HFFc6 (cell line): ENCODE measurements around the gene TCEAL8. TPM values are rescaled to one million over a fixed set of nuclear protein-coding genes. Genes with fewer than 3 reads are reported as not detected.
"Not testable (repeated sequence)": the region's sequence is repeated elsewhere in the genome, so short reads cannot be mapped to it uniquely, and the experiment has no call there.

Source experiments
- DNase-seq: peaks from one replicate; pipeline ENCODE4 v3.0.0-alpha.2; 2018
- H3K27ac Mint-ChIP-seq: 2 replicates; pipeline ENCODE4 v1.8.0; 2020; ENCODE audit warnings: mild to moderate bottlenecking, mixed read lengths
- H3K27me3 Mint-ChIP-seq: 2 replicates; pipeline ENCODE4 v1.8.0; 2021; ENCODE audit warnings: mild to moderate bottlenecking, moderate library complexity, mixed read lengths; ENCODE audit not compliant: insufficient read depth
- H3K36me3 Mint-ChIP-seq: 2 replicates; pipeline ENCODE4 v1.8.0; 2021; ENCODE audit warnings: low read depth, mixed read lengths
- H3K4me1 Mint-ChIP-seq: 2 replicates; pipeline ENCODE4 v1.8.0; 2020; ENCODE audit warnings: low read depth, mixed read lengths
- H3K4me3 Mint-ChIP-seq: 2 replicates; pipeline ENCODE4 v1.8.0; 2020; ENCODE audit warnings: mild to moderate bottlenecking, moderate library complexity, mixed read lengths
- H3K9me3 Mint-ChIP-seq: 2 replicates; pipeline ENCODE4 v1.8.0; 2020; ENCODE audit warnings: mild to moderate bottlenecking, mixed read lengths
- CTCF ChIP-seq: fragments of 200-600 bp; sonication (generic); IDR thresholded peaks from 2 replicates; pipeline ENCODE4 v1.5.0; 2021; ENCODE audit warnings: antibody characterized with exemption, mild to moderate bottlenecking
- total RNA-seq, 6 experiments: library from RNA; stranded (reverse); fragmentation: NEBNext Ultra II Directional; extraction: Animal tissue kit (Norgen Biotek cat#: 25700); gene quantifications; 2 replicates in 1 of 6; 3 replicates in 5 of 6; pipeline ENCODE4 v1.2.3, GENCODE V29; 2021

The TCEAL8 gene
- total RNA-seq, 6 experiments from 2014 or later: 65.0 to 81.7 (median 74.0) TPM

GRCh38 chrX:103234869-103235268 is 20.1 kb downstream of the TCEAL8 start:
- Mint-ChIP-seq H3K4me1 (no peaks in the 10 kb centered on the region), H3K4me3 (no peak overlapping the region), H3K27me3 (peaks cover 3% of the 10 kb centered on the region; the same call in 1 of the 2 replicates), H3K27ac (no peak overlapping the region), H3K9me3 (no peaks in the 10 kb centered on the region), H3K36me3 (no peaks in the 10 kb centered on the region)
- no peak for TF ChIP-seq CTCF
- no peak for DNase-seq

GRCh38 chrX:103233263-103233662 is 21.7 kb downstream of the TCEAL8 start:
- H3K4me3 Mint-ChIP-seq: no peak overlapping the region
- no peaks in the 10 kb centered on the region for H3K4me1 Mint-ChIP-seq
- H3K27ac Mint-ChIP-seq: no peak overlapping the region
- H3K36me3 Mint-ChIP-seq: no peaks in the 10 kb centered on the region
- no peaks in the 10 kb centered on the region for H3K9me3 Mint-ChIP-seq
- peaks cover 9% of the 10 kb centered on the region; the same call in 1 of the 2 replicates for H3K27me3 Mint-ChIP-seq
- no peak for TF ChIP-seq CTCF
- DNase-seq: no peak

- H3K27ac Mint-ChIP-seq: not testable (repeated sequence)
These were observed 29.0 kb downstream of the TCEAL8 start for GRCh38 chrX:103225918-103226317.

GRCh38 chrX:103220511-103221323 is 34.2 kb downstream of the TCEAL8 start:
- H3K27ac Mint-ChIP-seq: no peak overlapping the region
- TF ChIP-seq CTCF: no peak
- H3K27me3 Mint-ChIP-seq: peaks cover 7% of the 10 kb centered on the region
- H3K4me1 Mint-ChIP-seq: no peaks in the 10 kb centered on the region
- no peak for DNase-seq
- no peak overlapping the region for H3K4me3 Mint-ChIP-seq
- H3K36me3 Mint-ChIP-seq: no peaks in the 10 kb centered on the region
- peaks cover 9% of the 10 kb centered on the region; the same call in 1 of the 2 replicates for H3K9me3 Mint-ChIP-seq

More at GRCh38 chrX:103225918-103226317, 29.0 kb downstream of the TCEAL8 start:
- not testable (repeated sequence) for DNase-seq, H3K36me3 Mint-ChIP-seq, H3K4me1 Mint-ChIP-seq, H3K4me3 Mint-ChIP-seq, H3K9me3 Mint-ChIP-seq
- H3K27me3 Mint-ChIP-seq: peaks cover 16% of the 10 kb centered on the region

GRCh38 chrX:103215425-103215991 is 39.4 kb downstream of the TCEAL8 start:
- no peak overlapping the region for H3K27ac Mint-ChIP-seq
- H3K4me3 Mint-ChIP-seq: no peak overlapping the region
- no peaks in the 10 kb centered on the region for H3K9me3 Mint-ChIP-seq
- DNase-seq: no peak
- H3K36me3 Mint-ChIP-seq: no peaks in the 10 kb centered on the region
- H3K4me1 Mint-ChIP-seq: peaks cover 5% of the 10 kb centered on the region; the same call in 1 of the 2 replicates
- no peak for TF ChIP-seq CTCF
- H3K27me3 Mint-ChIP-seq: peaks cover 2% of the 10 kb centered on the region

GRCh38 chrX:103214870-103215424 is 40.0 kb downstream of the TCEAL8 start, which contains the start of gene BEX4:
Gene BEX4 (plus strand): TSS chrX:103215108. CDS start chrX:103216154, 1,046 bp downstream.
- DNase-seq: peak; percentile 12
- no peaks in the 10 kb centered on the region for H3K9me3 Mint-ChIP-seq
- H3K4me1 Mint-ChIP-seq: peaks cover 5% of the 10 kb centered on the region; the same call in 1 of the 2 replicates
- no peak for TF ChIP-seq CTCF
- peak within 1 kb of the TSS; percentile 71 for H3K4me3 Mint-ChIP-seq
- no peaks in the 10 kb centered on the region for H3K36me3 Mint-ChIP-seq
- H3K27me3 Mint-ChIP-seq: peaks cover 2% of the 10 kb centered on the region
- H3K27ac Mint-ChIP-seq: no peak within 1 kb of the TSS
